T-helper 2 cell treated with Interferon-gamma antibody and Interleukin-4, amounts not matched to agents 100 ng/mL and 5 ng/mL, for 36 hours (primary cell): ENCODE measurements around the gene FXYD6. TPM values are rescaled to one million over a fixed set of nuclear protein-coding genes. Genes with fewer than 3 reads are reported as not detected.
"Not testable (repeated sequence)": the region's sequence is repeated elsewhere in the genome, so short reads cannot be mapped to it uniquely, and the experiment has no call there.

ENCODE experiments used
- intact Hi-C: fragments of 100-400 bp; cut with micrococcal nuclease; formaldehyde crosslinking; loops from one replicate; pipeline ENCODE4 v1.15.1; 2023
- total RNA-seq: library from RNA; stranded (reverse); gene quantifications from 2 replicates; pipeline ENCODE4 v1.2.3, GENCODE V29; 2022

Gene FXYD6
- total RNA-seq, 1 donor from 2014 or later, result not detected

- intact Hi-C loops, result loop anchor here (5.0 kb wide), 1 partner anchor 392 kb away; no protein-coding TSS in a partner anchor
These were observed 57.1 kb downstream of the FXYD6 start for GRCh38 chr11:117819096-117820040.

DNA sequence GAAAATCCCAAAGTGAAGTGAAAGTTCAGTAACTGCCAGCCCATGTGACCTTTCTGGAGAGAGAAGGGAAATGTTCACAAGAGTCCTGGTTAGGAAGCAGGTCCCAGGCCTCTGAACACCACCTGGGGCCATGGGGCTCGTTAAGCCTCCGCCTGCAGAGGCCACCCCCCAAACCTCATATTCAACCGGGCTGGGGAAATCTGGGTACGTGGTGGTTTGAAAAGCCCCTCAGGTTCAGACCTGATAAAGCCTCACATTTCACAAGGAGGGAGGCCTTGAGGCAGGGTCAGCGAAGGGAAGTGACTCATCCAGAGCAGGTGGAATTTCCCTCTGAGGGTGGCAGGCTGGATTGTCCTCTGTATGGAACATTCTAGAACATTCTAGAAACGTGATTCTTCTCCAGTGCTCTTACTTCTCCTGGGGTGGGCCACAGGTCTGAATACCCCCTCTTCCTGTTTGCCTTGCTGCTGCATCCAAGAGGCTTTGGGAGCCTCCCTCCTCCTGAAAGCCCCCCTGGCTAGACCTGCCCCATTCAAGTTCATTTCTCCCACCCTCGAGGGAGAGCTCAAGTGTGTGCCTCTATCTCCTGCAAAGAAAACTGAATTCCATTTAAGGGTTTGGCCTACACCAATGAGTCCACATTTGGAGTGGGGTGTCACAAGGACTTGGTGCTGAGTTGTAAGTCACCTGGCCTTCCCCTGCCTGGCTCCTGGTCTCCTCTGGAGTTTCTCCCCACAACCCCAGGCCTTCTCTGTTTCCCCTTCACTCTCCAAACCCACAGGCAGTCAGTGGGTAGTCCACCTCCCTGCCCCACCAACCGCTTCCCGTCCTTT is 58.2 kb downstream of the FXYD6 start:
- intact Hi-C loops, result loop anchor here (5.0 kb wide), 1 partner anchor 391 kb away; no protein-coding TSS in a partner anchor

- intact Hi-C loops, result loop anchor here (2.0 to 5.0 kb wide), 2 partner anchors 235 to 390 kb away; no protein-coding TSS in a partner anchor
These were observed 59.0 kb downstream of the FXYD6 start for GRCh38 chr11:117817368-117818040.

GRCh38 chr11:117816846-117817367 is 59.6 kb downstream of the FXYD6 start:
- intact Hi-C loops, result loop anchor here (2.0 to 5.0 kb wide), 2 partner anchors 236 to 390 kb away; no protein-coding TSS in a partner anchor

DNA sequence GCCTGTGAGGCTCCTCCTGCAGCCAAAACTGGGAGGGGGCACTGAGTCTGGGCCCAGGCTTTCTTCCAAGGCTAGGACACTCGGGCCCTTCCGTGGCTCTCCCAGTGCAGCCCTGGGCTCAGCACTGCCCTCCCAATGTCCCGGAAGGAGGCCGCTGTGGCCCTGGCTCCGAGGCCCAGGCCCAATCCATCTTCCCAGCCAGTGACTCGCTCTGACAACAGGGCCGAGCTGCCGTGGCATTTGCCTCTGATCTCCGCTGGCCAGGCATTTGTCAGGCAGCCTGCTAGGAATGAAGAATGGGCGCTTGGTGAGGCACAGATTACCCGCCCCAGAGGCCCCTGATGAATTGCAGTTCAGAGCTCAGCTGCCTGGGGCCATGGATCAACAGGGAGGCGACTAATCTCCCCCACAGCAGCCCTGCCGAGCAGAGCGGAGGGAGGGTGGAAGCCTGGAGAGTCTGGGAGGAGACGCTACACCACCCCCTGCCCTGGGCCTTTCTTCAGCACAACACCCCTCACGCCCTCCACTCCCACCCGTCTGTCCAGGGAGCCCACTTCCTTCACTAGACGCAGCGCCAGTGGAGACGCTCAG is 60.2 kb downstream of the FXYD6 start:
- intact Hi-C loops, result loop anchor here (2.0 to 5.0 kb wide), 2 partner anchors 237 to 389 kb away; no protein-coding TSS in a partner anchor

GRCh38 chr11:117815262-117815803 is 61.1 kb downstream of the FXYD6 start:
- intact Hi-C loops, result loop anchor here (1.0 to 5.0 kb wide), 4 partner anchors 8 to 388 kb away; no protein-coding TSS in a partner anchor

DNA sequence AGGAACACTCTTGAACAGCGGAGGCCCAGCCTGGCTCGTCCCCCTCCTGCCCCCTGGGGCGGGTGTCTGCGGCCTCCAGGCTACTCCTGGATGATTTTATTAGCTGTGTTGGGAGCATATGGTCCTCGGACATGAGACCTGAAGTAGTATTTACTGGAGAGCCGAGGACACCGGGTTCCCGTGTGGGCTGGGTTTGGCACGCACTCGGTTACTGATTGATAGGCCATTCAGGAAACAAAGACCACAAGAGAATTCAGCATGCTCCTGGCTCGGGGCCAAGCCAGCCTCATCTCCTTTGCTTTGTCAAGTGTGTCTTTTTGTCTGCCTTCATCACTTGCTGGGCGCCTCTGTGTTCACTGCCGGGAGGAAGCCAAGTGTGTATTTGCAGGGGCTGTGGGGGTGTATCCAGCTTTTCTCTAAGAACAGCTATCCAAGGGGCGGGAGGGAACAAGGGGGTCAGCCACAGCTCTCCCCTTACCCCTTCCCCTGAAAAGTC is 61.6 kb downstream of the FXYD6 start:
- intact Hi-C loops, result loop anchor here (1.0 to 5.0 kb wide), 4 partner anchors 8 to 388 kb away; no protein-coding TSS in a partner anchor

DNA sequence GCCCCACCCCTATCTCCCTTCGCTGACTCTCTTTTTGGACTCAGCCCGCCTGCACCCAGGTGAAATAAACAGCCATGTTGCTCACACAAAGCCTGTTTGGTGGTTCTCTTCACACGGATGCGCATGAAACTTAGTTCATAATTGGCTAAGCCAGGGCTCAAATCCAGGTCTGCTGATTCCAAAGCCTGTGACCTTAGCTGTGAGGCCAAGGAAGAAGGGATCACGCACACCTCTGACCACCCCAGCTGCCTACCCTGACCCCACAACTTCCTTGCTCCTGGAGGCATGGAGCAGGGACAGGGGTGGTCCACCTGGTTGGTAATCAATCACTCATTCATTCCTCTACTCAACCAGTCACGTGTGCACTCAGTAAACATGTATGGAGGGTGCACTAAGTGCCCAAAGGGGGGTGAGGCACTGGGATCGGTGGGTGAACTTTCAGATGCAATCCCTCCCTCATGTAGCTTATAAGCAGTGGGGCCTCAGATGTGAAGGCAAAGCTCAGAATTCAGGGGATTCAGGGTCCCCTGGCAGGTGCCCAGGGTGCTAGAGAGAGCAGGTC is 62.2 kb downstream of the FXYD6 start:
- intact Hi-C loops, result loop anchor here (2.0 kb wide), 2 partner anchors 137 to 189 kb away; no protein-coding TSS in a partner anchor

DNA sequence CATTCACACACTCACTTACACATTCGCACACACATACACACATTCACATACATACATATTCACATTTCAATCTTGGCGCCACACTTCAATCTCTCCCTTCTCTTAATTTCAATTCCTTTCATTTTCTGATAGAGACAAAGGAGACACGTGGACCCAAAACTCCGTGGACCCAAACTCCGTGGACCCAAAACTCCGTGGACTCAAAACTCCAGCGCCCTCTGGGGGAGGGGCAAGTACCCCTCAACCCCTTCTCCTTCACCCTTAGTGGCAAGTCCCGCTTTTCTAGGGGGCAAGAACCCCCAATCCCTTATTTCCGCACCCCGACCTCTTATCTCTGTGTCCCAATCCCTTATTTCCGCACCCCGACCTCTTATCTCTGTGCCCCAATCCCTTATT is 66.4 kb downstream of the FXYD6 start:
- intact Hi-C loops, result not testable (repeated sequence)

DNA sequence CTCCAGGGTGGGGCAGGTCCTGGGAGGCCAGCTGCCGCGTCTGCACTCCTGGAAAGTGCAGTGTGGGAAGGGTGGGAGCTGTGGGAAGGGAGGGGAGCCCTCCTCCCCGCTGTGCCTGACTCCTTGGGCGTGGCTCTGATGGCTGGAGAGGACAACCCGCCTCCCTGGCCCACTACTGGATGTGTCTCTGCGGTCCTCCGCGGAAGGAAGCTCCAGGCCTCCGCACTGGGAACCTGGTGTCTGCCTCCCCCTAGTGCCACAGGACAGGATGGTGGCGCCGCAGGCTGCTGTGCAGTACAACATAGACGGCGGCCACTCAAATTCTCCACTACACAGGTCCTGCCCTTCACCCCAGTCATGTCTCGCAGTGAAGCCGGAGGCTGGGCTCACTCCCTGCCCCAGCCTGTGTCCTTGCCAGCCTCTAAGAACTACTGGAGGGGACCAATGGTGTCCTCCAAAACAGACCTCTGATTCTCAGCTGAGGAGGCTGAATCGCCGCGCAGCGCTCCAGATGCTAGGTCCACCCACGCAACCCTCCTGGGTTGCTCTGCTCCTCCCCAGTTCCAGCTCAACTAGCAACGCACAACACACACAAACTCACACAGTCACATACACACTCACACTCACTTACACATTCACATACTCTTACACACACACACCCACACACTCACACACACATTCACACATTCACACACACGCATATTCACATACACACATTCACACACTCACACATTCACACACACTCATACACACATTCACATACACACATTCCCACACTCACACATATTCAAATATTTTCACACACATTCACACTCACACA is 67.0 kb downstream of the FXYD6 start:
- intact Hi-C loops, result loop anchor here (5.0 to 10.0 kb wide), 2 partner anchors 365 to 577 kb away; partner anchors contain the start of genes PCSK7, RNF214 and SCN2B

DNA sequence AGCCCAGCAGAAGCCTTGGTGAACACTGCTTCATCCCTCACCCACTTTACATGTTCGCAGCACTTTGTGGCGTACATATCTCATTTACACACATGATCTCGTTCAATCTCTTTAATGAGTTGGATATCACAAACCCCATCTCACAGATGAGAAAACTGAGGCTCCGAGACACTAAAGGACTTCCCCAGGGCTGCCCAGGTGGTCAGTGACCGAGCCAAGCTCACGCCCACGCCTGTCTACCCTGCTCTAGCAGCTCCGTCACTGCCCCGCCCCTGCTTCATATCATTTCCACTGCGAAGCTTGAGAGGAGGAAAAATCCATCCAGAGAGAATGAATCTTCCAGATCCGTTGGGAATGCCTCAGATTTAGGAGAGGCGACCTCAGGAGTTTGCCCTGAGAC is 67.7 kb downstream of the FXYD6 start:
- intact Hi-C loops, result loop anchor here (5.0 to 10.0 kb wide), 2 partner anchors 366 to 576 kb away; partner anchors contain the start of genes PCSK7, RNF214 and SCN2B

- intact Hi-C loops, result loop anchor here (1.0 to 10.0 kb wide), 5 partner anchors 8 to 575 kb away; partner anchors contain the start of genes PCSK7, RNF214 and SCN2B
These were observed 68.8 kb downstream of the FXYD6 start for GRCh38 chr11:117807482-117808327.

DNA sequence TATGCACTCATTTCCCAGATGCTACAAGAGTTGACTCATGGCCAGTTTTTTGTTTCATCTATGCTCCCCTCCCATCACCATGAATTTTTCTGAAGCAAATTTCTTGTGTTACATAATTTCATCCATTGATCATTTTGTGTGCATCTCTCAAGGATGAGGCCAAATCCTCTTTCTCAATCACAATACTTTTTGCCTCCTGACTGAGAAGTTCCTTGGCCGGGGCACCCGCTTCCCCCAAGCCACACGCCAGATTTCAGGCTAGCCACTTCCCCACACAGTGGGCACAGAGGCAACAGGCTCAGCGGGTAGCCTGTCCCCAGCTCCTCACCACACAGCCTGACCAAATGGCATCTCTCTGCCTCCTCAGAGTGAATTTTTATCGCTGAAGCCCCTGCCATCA is 69.6 kb downstream of the FXYD6 start:
- intact Hi-C loops, result loop anchor here (1.0 to 10.0 kb wide), 5 partner anchors 8 to 575 kb away; partner anchors contain the start of genes PCSK7, RNF214 and SCN2B

- intact Hi-C loops, result loop anchor here (5.0 to 10.0 kb wide), 2 partner anchors 370 to 573 kb away; partner anchors contain the start of genes PCSK7, RNF214 and SCN2B
These were observed 71.4 kb downstream of the FXYD6 start for GRCh38 chr11:117805045-117805444.

DNA sequence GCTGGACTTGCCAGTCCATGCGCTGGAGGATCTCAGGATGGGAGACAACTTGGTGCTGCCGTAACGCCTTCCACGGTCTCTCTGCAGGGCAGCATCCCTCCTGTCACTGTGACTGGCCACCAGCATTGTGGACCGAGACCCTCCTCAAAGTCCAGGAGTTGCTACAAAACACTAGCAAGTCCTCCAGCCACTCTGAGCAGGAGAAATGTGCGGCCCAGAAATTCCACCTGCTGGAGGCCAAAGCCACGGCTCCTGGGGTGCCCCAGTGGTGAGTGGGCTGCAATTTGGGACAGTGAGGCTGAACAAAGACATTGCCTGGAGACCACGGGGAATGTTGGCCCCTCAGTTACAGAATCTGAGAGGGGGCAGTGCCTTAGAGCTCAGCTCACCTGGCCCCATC is 72.6 kb downstream of the FXYD6 start:
- intact Hi-C loops, result loop anchor here (10.0 kb wide), 1 partner anchor 371 kb away; the partner anchor contains the start of gene SCN2B

DNA sequence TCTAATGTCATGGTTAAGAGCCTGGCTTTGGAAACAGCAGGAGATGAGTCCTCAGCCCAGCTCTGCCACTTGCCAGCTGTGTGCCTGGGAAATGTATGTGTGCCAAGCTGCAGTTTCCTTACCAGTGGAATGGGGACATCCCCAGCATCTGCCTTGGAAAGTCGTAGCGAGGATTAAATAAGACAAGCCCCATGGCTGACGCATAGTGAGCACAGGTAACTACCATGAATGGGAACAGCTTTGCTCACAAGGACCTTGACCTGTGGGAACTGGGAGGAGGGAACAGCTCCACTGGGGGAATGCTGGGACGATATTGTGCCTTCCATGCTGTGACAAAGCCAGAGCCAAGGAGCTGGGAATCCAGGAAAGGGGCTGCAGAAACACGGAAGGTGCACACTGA is 76.8 kb downstream of the FXYD6 start:
- intact Hi-C loops, result loop anchor here (10.0 kb wide), 1 partner anchor 375 kb away; the partner anchor contains the start of gene SCN2B
